Activated B cell treated with CpG ODN at 0.5 μM for 24 hours (primary cell): Measurements from ENCODE around the gene NSUN6. TPM values are rescaled to one million over a fixed set of nuclear protein-coding genes. Genes with fewer than 3 reads are reported as not detected.

ENCODE experiments used
- ATAC-seq: fragments of 200-7000 bp; cut with Tn5 transposase; one replicate; pipeline ENCODE4 v1.10.0; 2021; ENCODE audit warnings: low read depth, mild to moderate bottlenecking, moderate library complexity
- CTCF ChIA-PET: fragments of 350-600 bp; sonication (Branson Sonifier 250); formaldehyde crosslinking; loops from one replicate; lab custom pipeline; 2021; ENCODE audit warnings: antibody characterized with exemption; lab: Charles Lee
- POLR2A ChIA-PET: fragments of 350-600 bp; sonication (Branson Sonifier 250); formaldehyde crosslinking; loops from one replicate; lab custom pipeline; 2021; ENCODE audit warnings: antibody characterized with exemption; lab: Charles Lee
- DNase-seq: peaks from one replicate; pipeline ENCODE4 v3.0.0; 2022
- H3K27ac Mint-ChIP-seq: one replicate; pipeline ENCODE4 v1.8.0; 2020; ENCODE audit warnings: mixed read lengths
- H3K27me3 Mint-ChIP-seq: one replicate; pipeline ENCODE4 v1.8.0; 2021; ENCODE audit warnings: mixed read lengths
- H3K36me3 Mint-ChIP-seq: one replicate; pipeline ENCODE4 v1.8.0; 2021; ENCODE audit warnings: low read depth, mixed read lengths
- H3K4me1 Mint-ChIP-seq: one replicate; pipeline ENCODE4 v1.8.0; 2021; ENCODE audit warnings: mixed read lengths
- H3K4me3 Mint-ChIP-seq: one replicate; pipeline ENCODE4 v1.8.0; 2020; ENCODE audit warnings: mild to moderate bottlenecking, mixed read lengths
- H3K9me3 Mint-ChIP-seq: one replicate; pipeline ENCODE4 v1.8.0; 2020; ENCODE audit warnings: mixed read lengths
- intact Hi-C: fragments of 100-400 bp; cut with micrococcal nuclease; formaldehyde crosslinking; loops from one replicate; pipeline ENCODE4 v1.15.1; 2024
- total RNA-seq: library from RNA; stranded (reverse); gene quantifications from 2 replicates; pipeline ENCODE4 v1.2.3, GENCODE V29; 2022
- TF ChIP-seq, protein P1 (sequence below): fragments of 200-600 bp; IDR thresholded peaks from one replicate; pipeline ENCODE4 v1.8.0; 2022; ENCODE audit warnings: antibody characterized with exemption, mild to moderate bottlenecking

Gene NSUN6
- 16.4 and 18.4 TPM in 2 replicates for total RNA-seq

- H3K4me1 Mint-ChIP-seq, result peaks cover 38% of the 10 kb centered on the region
- TF ChIP-seq, protein P1, sequence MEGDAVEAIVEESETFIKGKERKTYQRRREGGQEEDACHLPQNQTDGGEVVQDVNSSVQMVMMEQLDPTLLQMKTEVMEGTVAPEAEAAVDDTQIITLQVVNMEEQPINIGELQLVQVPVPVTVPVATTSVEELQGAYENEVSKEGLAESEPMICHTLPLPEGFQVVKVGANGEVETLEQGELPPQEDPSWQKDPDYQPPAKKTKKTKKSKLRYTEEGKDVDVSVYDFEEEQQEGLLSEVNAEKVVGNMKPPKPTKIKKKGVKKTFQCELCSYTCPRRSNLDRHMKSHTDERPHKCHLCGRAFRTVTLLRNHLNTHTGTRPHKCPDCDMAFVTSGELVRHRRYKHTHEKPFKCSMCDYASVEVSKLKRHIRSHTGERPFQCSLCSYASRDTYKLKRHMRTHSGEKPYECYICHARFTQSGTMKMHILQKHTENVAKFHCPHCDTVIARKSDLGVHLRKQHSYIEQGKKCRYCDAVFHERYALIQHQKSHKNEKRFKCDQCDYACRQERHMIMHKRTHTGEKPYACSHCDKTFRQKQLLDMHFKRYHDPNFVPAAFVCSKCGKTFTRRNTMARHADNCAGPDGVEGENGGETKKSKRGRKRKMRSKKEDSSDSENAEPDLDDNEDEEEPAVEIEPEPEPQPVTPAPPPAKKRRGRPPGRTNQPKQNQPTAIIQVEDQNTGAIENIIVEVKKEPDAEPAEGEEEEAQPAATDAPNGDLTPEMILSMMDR, result no peak
- H3K27ac Mint-ChIP-seq, result peak within 1 kb of the TSS; percentile 92
- POLR2A ChIA-PET, result no interaction called here
- H3K9me3 Mint-ChIP-seq, result no peaks in the 10 kb centered on the region
- ATAC-seq (peak; percentile 98), DNase-seq (peak; percentile 87)
- intact Hi-C loops, result loop anchor here (1.0 to 10.0 kb wide), 4 partner anchors 8 to 1423 kb away; partner anchors contain the start of genes ARL5B and VIM
- peak within 1 kb of the TSS; percentile 94 for H3K4me3 Mint-ChIP-seq
- peaks cover 11% of the 10 kb centered on the region for H3K36me3 Mint-ChIP-seq
- CTCF ChIA-PET, result interaction anchor here (1.3 kb wide), 1 partner anchor 8 kb away, joined by 3 read pairs; the partner anchor contains the start of gene ARL5B
- no peaks in the 10 kb centered on the region for H3K27me3 Mint-ChIP-seq
Measured at GRCh38 chr10:18651324-18652007, at the start of gene NSUN6. TSS of gene NSUN6 (minus strand) at chr10:18651587. CDS start at chr10:18651203, 384 bp downstream.

GRCh38 chr10:18699849-18700840 lies 48.8 kb upstream of the NSUN6 start:
- CTCF ChIA-PET, result no interaction called here
- DNase-seq (no peak), ATAC-seq (no peak)
- intact Hi-C loops, result no loop called here
- H3K4me3 Mint-ChIP-seq, result no peak overlapping the region
- TF ChIP-seq, protein P1, result no peak
- no peaks in the 10 kb centered on the region for H3K4me1 Mint-ChIP-seq
- POLR2A ChIA-PET, result no interaction called here
- no peaks in the 10 kb centered on the region for H3K9me3 Mint-ChIP-seq
- no peaks in the 10 kb centered on the region for H3K27me3 Mint-ChIP-seq
- H3K36me3 Mint-ChIP-seq, result no peaks in the 10 kb centered on the region
- no peak overlapping the region for H3K27ac Mint-ChIP-seq

DNA sequence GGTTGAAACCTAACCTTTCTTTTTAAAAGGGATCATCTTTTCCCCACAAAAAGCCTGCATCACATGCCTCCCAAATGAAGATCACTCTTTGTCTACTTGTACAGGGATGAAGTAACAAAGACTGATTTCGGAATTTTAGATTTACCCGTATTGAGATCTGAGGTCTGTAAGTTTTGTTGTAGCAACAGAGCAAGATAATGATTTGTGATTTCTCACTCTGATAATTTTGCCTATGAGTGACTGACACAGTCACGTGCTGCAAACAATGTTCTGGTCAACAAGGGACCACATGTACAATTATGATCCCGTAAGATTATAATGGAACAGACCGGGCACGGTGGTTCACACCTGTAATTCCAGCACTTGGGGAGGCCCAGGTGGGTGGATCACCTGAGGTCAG lies 39.2 kb upstream of the NSUN6 start:
- intact Hi-C loops, result no loop called here
- POLR2A ChIA-PET, result no interaction called here
- H3K27me3 Mint-ChIP-seq, result peaks cover 2% of the 10 kb centered on the region
- ATAC-seq, result no peak
- no peaks in the 10 kb centered on the region for H3K9me3 Mint-ChIP-seq
- no peak overlapping the region for H3K4me3 Mint-ChIP-seq
- CTCF ChIA-PET, result no interaction called here
- no peak for DNase-seq
- no peaks in the 10 kb centered on the region for H3K36me3 Mint-ChIP-seq
- H3K27ac Mint-ChIP-seq, result no peak overlapping the region
- no peaks in the 10 kb centered on the region for H3K4me1 Mint-ChIP-seq
- TF ChIP-seq, protein P1, result no peak

GRCh38 chr10:18689498-18689897 lies 38.1 kb upstream of the NSUN6 start:
- intact Hi-C loops, result no loop called here
- ATAC-seq, result no peak
- no peak overlapping the region for H3K27ac Mint-ChIP-seq
- POLR2A ChIA-PET, result no interaction called here
- CTCF ChIA-PET, result no interaction called here
- H3K4me3 Mint-ChIP-seq, result no peak overlapping the region
- TF ChIP-seq, protein P1, result no peak
- H3K9me3 Mint-ChIP-seq, result no peaks in the 10 kb centered on the region
- no peaks in the 10 kb centered on the region for H3K36me3 Mint-ChIP-seq
- peaks cover 2% of the 10 kb centered on the region for H3K27me3 Mint-ChIP-seq
- no peak for DNase-seq
- no peaks in the 10 kb centered on the region for H3K4me1 Mint-ChIP-seq

GRCh38 chr10:18687706-18688105 lies 36.3 kb upstream of the NSUN6 start:
- Mint-ChIP-seq H3K4me3 (no peak overlapping the region), H3K4me1 (no peaks in the 10 kb centered on the region), H3K27me3 (no peaks in the 10 kb centered on the region), H3K36me3 (no peaks in the 10 kb centered on the region), H3K9me3 (no peaks in the 10 kb centered on the region), H3K27ac (no peak overlapping the region)
- ChIA-PET POLR2A (no interaction called here), CTCF (no interaction called here)
- intact Hi-C loops, result no loop called here
- no peak for DNase-seq
- TF ChIP-seq, protein P1, result no peak
- ATAC-seq, result no peak
